Keratinocyte (primary cell): ENCODE data around the gene NECTIN4. TPM values are rescaled to one million over a fixed set of nuclear protein-coding genes. Genes with fewer than 3 reads are reported as not detected.

ENCODE experiments used
- DNase-seq: peaks from one replicate; pipeline ENCODE4 v3.0.0-alpha.2; 2011; ENCODE audit warnings: low read depth, missing footprints, low spot score
- FAIRE-seq: peaks from 2 replicates; lab custom pipeline; 2011; peaks lifted over from hg19 to GRCh38; lab: Jason Lieb, UNC
- H2AFZ ChIP-seq: 2 replicates; pipeline ENCODE4 v1.6.0; 2012; ENCODE audit warnings: low read length, control low read depth, inconsistent platforms; ENCODE audit not compliant: control insufficient read depth
- H3K27ac ChIP-seq: 2 replicates; pipeline ENCODE4 v1.5.1; 2011; ENCODE audit warnings: low read length; ENCODE audit not compliant: control insufficient read depth, insufficient read depth
- H3K27me3 ChIP-seq: 3 replicates; pipeline ENCODE4 v1.6.0; 2011; ENCODE audit warnings: low read length; ENCODE audit not compliant: control insufficient read depth, insufficient read depth; ENCODE audit errors: extremely low read depth
- H3K36me3 ChIP-seq, 2 experiments: 2 replicates in 1 of 2; 3 replicates in 1 of 2; pipeline ENCODE4 v1.5.1; 2011; ENCODE audit warnings: low read length in 2 of 2, mild to moderate bottlenecking in 1 of 2; ENCODE audit not compliant: control insufficient read depth in 2 of 2, insufficient read depth in 2 of 2; ENCODE audit errors: extremely low read depth in 1 of 2
- H3K4me1 ChIP-seq: 3 replicates; pipeline ENCODE4 v1.5.1; 2011; ENCODE audit warnings: low read length; ENCODE audit not compliant: control insufficient read depth, insufficient read depth; ENCODE audit errors: extremely low read depth
- H3K4me2 ChIP-seq: 3 replicates; pipeline ENCODE4 v1.6.0; 2011; ENCODE audit warnings: low read depth, low read length; ENCODE audit not compliant: control insufficient read depth, insufficient read depth; ENCODE audit errors: extremely low read depth
- H3K4me3 ChIP-seq, 3 experiments: fragments of 200-600 bp in 1 of 3; sonication (generic) in 1 of 3; 2 replicates in 2 of 3; 3 replicates in 1 of 3; pipeline ENCODE4 v1.5.1; 2011 to 2016; ENCODE audit warnings: low read length in 3 of 3, mild to moderate bottlenecking in 3 of 3, control low read depth in 2 of 3, inconsistent platforms in 1 of 3, low read depth in 1 of 3, mixed read lengths in 1 of 3, mixed run types in 1 of 3, moderate library complexity in 1 of 3; ENCODE audit not compliant: control insufficient read depth in 2 of 3, insufficient read depth in 2 of 3; ENCODE audit errors: extremely low read depth in 1 of 3
- H3K79me2 ChIP-seq: 2 replicates; pipeline ENCODE4 v1.6.0; 2012; ENCODE audit warnings: low read length; ENCODE audit not compliant: control insufficient read depth, insufficient read depth
- H3K9ac ChIP-seq: 3 replicates; pipeline ENCODE4 v1.6.0; 2011; ENCODE audit warnings: low read length; ENCODE audit not compliant: control insufficient read depth, insufficient read depth; ENCODE audit errors: extremely low read depth
- H3K9me1 ChIP-seq: 3 replicates; pipeline ENCODE4 v1.6.0; 2011; ENCODE audit warnings: low read length; ENCODE audit not compliant: control insufficient read depth, insufficient read depth; ENCODE audit errors: extremely low read depth
- H3K9me3 ChIP-seq: 2 replicates; pipeline ENCODE4 v1.5.1; 2012; ENCODE audit warnings: low read depth, low read length; ENCODE audit not compliant: control insufficient read depth
- H4K20me1 ChIP-seq: 3 replicates; pipeline ENCODE4 v1.6.0; 2011; ENCODE audit warnings: low read length; ENCODE audit not compliant: control insufficient read depth, insufficient read depth; ENCODE audit errors: extremely low read depth
- EZH2 ChIP-seq: IDR thresholded peaks from one replicate; pipeline ENCODE4 v1.6.1; 2012; ENCODE audit warnings: inconsistent platforms, mild to moderate bottlenecking, low read length, moderate library complexity
- dilution Hi-C: fragments of 300-500 bp; cut with MboI; formaldehyde crosslinking; loops from one replicate; pipeline ENCODE4 v1.7.0; 2020; ENCODE audit warnings: low sequenced_read_pairs; ENCODE audit not compliant: extremely low pct_ligation_motif_present
- polyA plus RNA-seq, 5 experiments: library from polyadenylated mRNA; depleted of rRNA in 3 of 5; stranded (reverse) in 3 of 5; stranded (forward) in 1 of 5; unstranded in 1 of 5; fragments of >200 nt; gene quantifications; 1 replicate in 1 of 5; 2 replicates in 3 of 5; 3 replicates in 1 of 5; pipeline versions ENCODE4 v1.2.1 to v1.2.3, GENCODE V29; 2011 to 2012; ENCODE audit warnings: missing spikeins in 2 of 5, low read depth in 1 of 5, low replicate concordance in 1 of 5
- TF ChIP-seq, protein P1 (sequence below), 3 experiments: IDR thresholded peaks in 1 of 3; conservative IDR thresholded peaks in 1 of 3; optimal IDR thresholded peaks in 1 of 3; 2 replicates in 2 of 3; 3 replicates in 1 of 3; pipeline versions ENCODE3 to v1.5.1; 2011; ENCODE audit warnings: low read length in 3 of 3, mild to moderate bottlenecking in 3 of 3, moderate library complexity in 2 of 3, control low read depth in 1 of 3, inconsistent platforms in 1 of 3; ENCODE audit not compliant: insufficient read depth in 2 of 3; ENCODE audit errors: extremely low read depth in 1 of 3

The NECTIN4 gene
- polyA plus RNA-seq, 1 donor (not counting 4 experiments of a cell fraction or from before 2014, with no cell fraction given): 8.6 TPM

GRCh38 chr1:161137881-161138280 is 48.5 kb upstream of the NECTIN4 start:
- no peak overlapping the region for H3K27ac ChIP-seq
- no peak overlapping the region for H3K4me3 ChIP-seq
- FAIRE-seq (no peak), DNase-seq (no peak)
- dilution Hi-C loops: no loop called here
- no peaks in the 10 kb centered on the region for H3K27me3 ChIP-seq
- H3K9me3 ChIP-seq: no peaks in the 10 kb centered on the region
- H3K9me1 ChIP-seq: no peaks in the 10 kb centered on the region
- no peak overlapping the region for H3K4me2 ChIP-seq
- peaks cover 15% of the 10 kb centered on the region for H3K79me2 ChIP-seq
- TF ChIP-seq EZH2: no peak
- TF ChIP-seq, protein P1, sequence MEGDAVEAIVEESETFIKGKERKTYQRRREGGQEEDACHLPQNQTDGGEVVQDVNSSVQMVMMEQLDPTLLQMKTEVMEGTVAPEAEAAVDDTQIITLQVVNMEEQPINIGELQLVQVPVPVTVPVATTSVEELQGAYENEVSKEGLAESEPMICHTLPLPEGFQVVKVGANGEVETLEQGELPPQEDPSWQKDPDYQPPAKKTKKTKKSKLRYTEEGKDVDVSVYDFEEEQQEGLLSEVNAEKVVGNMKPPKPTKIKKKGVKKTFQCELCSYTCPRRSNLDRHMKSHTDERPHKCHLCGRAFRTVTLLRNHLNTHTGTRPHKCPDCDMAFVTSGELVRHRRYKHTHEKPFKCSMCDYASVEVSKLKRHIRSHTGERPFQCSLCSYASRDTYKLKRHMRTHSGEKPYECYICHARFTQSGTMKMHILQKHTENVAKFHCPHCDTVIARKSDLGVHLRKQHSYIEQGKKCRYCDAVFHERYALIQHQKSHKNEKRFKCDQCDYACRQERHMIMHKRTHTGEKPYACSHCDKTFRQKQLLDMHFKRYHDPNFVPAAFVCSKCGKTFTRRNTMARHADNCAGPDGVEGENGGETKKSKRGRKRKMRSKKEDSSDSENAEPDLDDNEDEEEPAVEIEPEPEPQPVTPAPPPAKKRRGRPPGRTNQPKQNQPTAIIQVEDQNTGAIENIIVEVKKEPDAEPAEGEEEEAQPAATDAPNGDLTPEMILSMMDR (optimal IDR thresholded peaks at IDR 0.05 in 1 of 3, IDR thresholded peaks at IDR 0.05 in 1 of 3, conservative IDR thresholded peaks at IDR 0.05 in 1 of 3; ENCODE audit: extremely low read depth in 1 of 3, insufficient read depth in 2 of 3, low read length in 3 of 3): no peak
- no peaks in the 10 kb centered on the region for H3K36me3 ChIP-seq
- H3K9ac ChIP-seq: no peak overlapping the region
- no peaks in the 10 kb centered on the region for H4K20me1 ChIP-seq
- no peaks in the 10 kb centered on the region for H3K4me1 ChIP-seq
- H2AFZ ChIP-seq: no peak overlapping the region

DNA sequence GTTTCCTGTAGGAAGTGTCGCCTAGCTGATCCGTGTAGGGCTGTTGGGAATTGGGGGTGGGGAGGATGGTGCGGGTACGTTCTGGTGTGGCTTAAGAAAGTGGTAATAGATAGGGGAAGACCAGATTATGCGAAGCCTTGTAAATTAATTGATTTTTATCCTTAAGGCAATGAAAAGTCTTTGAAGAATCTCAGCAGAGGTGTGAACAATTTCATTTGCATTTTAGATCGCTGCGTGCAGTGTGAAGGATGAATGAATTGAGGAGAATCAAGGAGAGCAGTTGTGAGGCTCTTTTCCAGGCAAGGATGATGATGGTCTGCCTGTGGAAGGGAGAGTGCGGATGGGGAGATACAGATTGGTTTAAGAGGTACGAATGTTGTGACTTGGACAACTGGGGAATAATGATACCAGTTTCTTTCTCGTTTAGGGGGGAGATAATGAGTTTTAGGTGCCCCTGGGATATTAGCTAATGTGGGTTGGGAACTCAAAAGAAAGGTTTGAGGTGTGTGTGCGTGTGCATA is 43.9 kb upstream of the NECTIN4 start:
- no peaks in the 10 kb centered on the region for H3K27me3 ChIP-seq
- H3K4me2 ChIP-seq: peak overlapping the region; percentile 91
- H3K4me1 ChIP-seq: no peaks in the 10 kb centered on the region
- DNase-seq (no peak), FAIRE-seq (no peak)
- no peaks in the 10 kb centered on the region for H3K9me1 ChIP-seq
- peaks cover 0 to 5% of the 10 kb centered on the region in 2 experiments for H3K36me3 ChIP-seq
- H3K79me2 ChIP-seq: peaks cover 47% of the 10 kb centered on the region
- H4K20me1 ChIP-seq: no peaks in the 10 kb centered on the region
- peak overlapping the region; percentile 81 for H2AFZ ChIP-seq
- TF ChIP-seq, protein P1 (optimal IDR thresholded peaks at IDR 0.05 in 1 of 3, IDR thresholded peaks at IDR 0.05 in 1 of 3, conservative IDR thresholded peaks at IDR 0.05 in 1 of 3; ENCODE audit: extremely low read depth in 1 of 3, insufficient read depth in 2 of 3, low read length in 3 of 3): no peak
- TF ChIP-seq EZH2: no peak
- peak overlapping the region; percentile 91 for H3K9ac ChIP-seq
- dilution Hi-C loops: no loop called here
- H3K27ac ChIP-seq: peak overlapping the region; percentile 91
- H3K9me3 ChIP-seq: no peaks in the 10 kb centered on the region
- H3K4me3 ChIP-seq: peak overlapping the region; percentile 79 to 98 (median 91)
